IPS-NIHi7 (cell line): ENCODE measurements around the gene SP4.

Source experiments
- DNase-seq: peaks from one replicate; pipeline ENCODE4 v3.0.0; 2012; ENCODE audit warnings: mixed read lengths; ENCODE audit errors: extremely low spot score

The SP4 gene

GRCh38 chr7:21443149-21443841 is 15.4 kb downstream of the SP4 start:
- no peak for DNase-seq

GRCh38 chr7:21448974-21449373 is 21.1 kb downstream of the SP4 start:
- no peak for DNase-seq

- DNase-seq: no peak
Observed at GRCh38 chr7:21450076-21450475, 22.2 kb downstream of the SP4 start.

- no peak for DNase-seq
Observed at GRCh38 chr7:21450941-21451340, 23.1 kb downstream of the SP4 start.

GRCh38 chr7:21454182-21454581 is 26.3 kb downstream of the SP4 start:
- no peak for DNase-seq

GRCh38 chr7:21454906-21455305 is 27.0 kb downstream of the SP4 start:
- DNase-seq: no peak

- DNase-seq: no peak
Observed at GRCh38 chr7:21461282-21461681, 33.4 kb downstream of the SP4 start.

GRCh38 chr7:21462081-21462480 is 34.2 kb downstream of the SP4 start:
- no peak for DNase-seq

- no peak for DNase-seq
Observed at GRCh38 chr7:21463524-21463923, 35.6 kb downstream of the SP4 start.

GRCh38 chr7:21468969-21469368 is 41.1 kb downstream of the SP4 start:
- DNase-seq: no peak

GRCh38 chr7:21469894-21470293 is 42.0 kb downstream of the SP4 start:
- no peak for DNase-seq

- DNase-seq: no peak
Observed at GRCh38 chr7:21472029-21472428, 44.1 kb downstream of the SP4 start.

- DNase-seq: no peak
Observed at GRCh38 chr7:21476429-21476828, 48.5 kb downstream of the SP4 start.

- no peak for DNase-seq
Observed at GRCh38 chr7:21480693-21481403, 53.0 kb downstream of the SP4 start.

GRCh38 chr7:21486511-21486910 is 58.6 kb downstream of the SP4 start:
- no peak for DNase-seq

- DNase-seq: no peak
Observed at GRCh38 chr7:21495731-21496130, 67.8 kb downstream of the SP4 start.

- no peak for DNase-seq
Observed at GRCh38 chr7:21497072-21497471, 69.2 kb downstream of the SP4 start.

GRCh38 chr7:21500117-21500832 is 72.4 kb downstream of the SP4 start:
- DNase-seq: no peak

GRCh38 chr7:21504021-21504420 is 76.1 kb downstream of the SP4 start:
- DNase-seq: no peak

- DNase-seq: peak; percentile 48
Observed at GRCh38 chr7:21507627-21508343, 79.9 kb downstream of the SP4 start.

GRCh38 chr7:21508538-21508937 is 80.7 kb downstream of the SP4 start:
- DNase-seq: no peak

- no peak for DNase-seq
Observed at GRCh38 chr7:21514062-21514461, 86.2 kb downstream of the SP4 start.
